SK-N-MC (cell line): ENCODE data around the gene PSMD14.

Experiments used
- DNase-seq: peaks from one replicate; pipeline ENCODE4 v3.0.0-alpha.2; 2011; ENCODE audit warnings: low read depth, low spot score
- H3K27ac ChIP-seq: fragments of 200-600 bp; sonication (generic); 2 replicates; pipeline ENCODE4 v1.5.1; 2016; ENCODE audit warnings: mixed run types
- H3K36me3 ChIP-seq: fragments of 200-600 bp; sonication (generic); 2 replicates; pipeline ENCODE4 v1.6.1; 2017; ENCODE audit warnings: antibody characterized with exemption, low read length, mixed read lengths; ENCODE audit not compliant: insufficient read depth
- H3K4me3 ChIP-seq: fragments of 200-600 bp; sonication (generic); 2 replicates; pipeline ENCODE4 v1.5.1; 2016
- H3K9ac ChIP-seq: fragments of 200-600 bp; sonication (generic); 2 replicates; pipeline ENCODE4 v1.8.0; 2017; ENCODE audit warnings: mixed run types, mixed read lengths; ENCODE audit not compliant: insufficient read length
- H3K9me3 ChIP-seq: fragments of 200-600 bp; sonication (generic); 2 replicates; pipeline ENCODE4 v1.6.1; 2017; ENCODE audit warnings: low read depth, mild to moderate bottlenecking, antibody characterized with exemption, low read length, moderate library complexity, mixed read lengths
- EZH2 ChIP-seq: fragments of 200-600 bp; sonication (generic); IDR thresholded peaks from one replicate; pipeline ENCODE4 v1.6.1; 2017; ENCODE audit warnings: antibody characterized with exemption
- FOXP2 ChIP-seq: optimal IDR thresholded peaks from 2 replicates; pipeline ENCODE3; 2011; ENCODE audit warnings: mild to moderate bottlenecking, moderate library complexity; ENCODE audit not compliant: insufficient read depth; ENCODE audit errors: extremely low read length, control extremely low read depth
- POLR2AphosphoS5 ChIP-seq: IDR thresholded peaks from 2 replicates; pipeline ENCODE4 v1.6.1; 2012; ENCODE audit warnings: mild to moderate bottlenecking, low read depth, low read length, borderline replicate concordance

PSMD14 gene

GRCh38 chr2:161283926-161284325, 24.3 kb upstream of the PSMD14 start:
- TF ChIP-seq POLR2AphosphoS5 (no peak), FOXP2 (no peak), EZH2 (no peak)
- Histone ChIP-seq H3K9me3 (no peaks in the 10 kb centered on the region), H3K36me3 (peaks cover 4% of the 10 kb centered on the region; the same call in 1 of the 2 replicates), H3K27ac (no peak overlapping the region), H3K9ac (no peak overlapping the region), H3K4me3 (no peak overlapping the region)
- no peak for DNase-seq

GRCh38 chr2:161303535-161304050, 4.6 kb upstream of the PSMD14 start:
- Histone ChIP-seq H3K27ac (no peak overlapping the region), H3K4me3 (no peak overlapping the region), H3K9ac (no peak overlapping the region), H3K36me3 (peaks cover 6% of the 10 kb centered on the region; the same call in 1 of the 2 replicates), H3K9me3 (no peaks in the 10 kb centered on the region)
- DNase-seq: no peak
- no peak for TF ChIP-seq POLR2AphosphoS5
- TF ChIP-seq FOXP2: no peak
- TF ChIP-seq EZH2: no peak

DNA sequence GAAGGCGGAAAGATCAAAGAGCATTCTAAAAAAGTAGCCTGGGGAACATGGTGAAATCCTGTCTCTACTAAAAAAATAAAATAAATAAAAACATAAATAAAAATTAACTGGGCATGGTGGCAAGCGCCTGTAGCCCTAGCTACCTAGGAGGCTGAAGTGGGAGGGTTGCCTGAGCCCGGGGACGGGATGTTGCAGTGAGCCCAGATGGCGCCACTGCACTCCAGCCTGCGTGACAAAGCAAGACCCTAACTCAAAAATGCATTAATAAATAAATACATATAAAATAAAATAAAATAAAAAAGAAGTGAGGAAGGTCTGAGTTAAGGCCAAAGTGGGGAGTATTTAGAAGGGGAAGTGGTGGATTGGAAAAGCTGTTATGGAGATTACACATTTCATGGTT, 1.3 kb upstream of the PSMD14 start:
- Histone ChIP-seq H3K9me3 (no peaks in the 10 kb centered on the region), H3K36me3 (peaks cover 21% of the 10 kb centered on the region), H3K27ac (no peak overlapping the region), H3K4me3 (peak overlapping the region; percentile 90), H3K9ac (no peak overlapping the region)
- DNase-seq: no peak
- TF ChIP-seq POLR2AphosphoS5 (no peak), EZH2 (no peak), FOXP2 (no peak)

DNA sequence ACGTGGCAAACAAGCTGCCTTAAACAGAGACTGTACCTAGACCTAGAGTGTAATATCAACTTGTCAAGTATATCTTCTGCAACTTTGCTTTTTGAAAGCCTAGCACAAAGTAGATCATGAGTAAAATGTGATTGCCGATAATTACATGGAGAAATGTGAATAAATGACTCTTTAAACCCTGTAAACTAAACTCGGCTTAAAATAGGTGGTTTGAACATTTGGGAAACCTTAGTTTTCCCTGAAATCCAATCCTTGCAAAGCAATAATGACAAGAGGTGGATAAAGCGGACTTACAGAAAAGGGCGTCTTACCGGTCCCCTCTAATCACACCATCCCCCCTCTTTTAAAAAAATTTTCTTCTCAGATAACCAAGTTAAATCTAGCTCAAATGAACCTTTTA, 549 bp upstream of the PSMD14 start:
- Histone ChIP-seq H3K9ac (peak overlapping the region; percentile 85), H3K36me3 (peaks cover 29% of the 10 kb centered on the region), H3K27ac (peak overlapping the region; percentile 88; the same call in 1 of the 2 replicates), H3K9me3 (no peaks in the 10 kb centered on the region), H3K4me3 (peak overlapping the region; percentile 90)
- TF ChIP-seq EZH2: no peak
- no peak for TF ChIP-seq FOXP2
- no peak for TF ChIP-seq POLR2AphosphoS5
- DNase-seq: no peak

GRCh38 chr2:161312996-161313395, 4.8 kb downstream of the PSMD14 start:
- H3K9me3 ChIP-seq: no peaks in the 10 kb centered on the region
- H3K9ac ChIP-seq: no peak overlapping the region
- no peak for TF ChIP-seq EZH2
- no peak for TF ChIP-seq POLR2AphosphoS5
- no peak for TF ChIP-seq FOXP2
- no peak for DNase-seq
- H3K36me3 ChIP-seq: peaks cover 51% of the 10 kb centered on the region
- no peak overlapping the region for H3K27ac ChIP-seq
- no peak overlapping the region for H3K4me3 ChIP-seq

GRCh38 chr2:161315380-161315779, 7.2 kb downstream of the PSMD14 start:
- DNase-seq: no peak
- Histone ChIP-seq H3K27ac (peak overlapping the region; percentile 33; the same call in 1 of the 2 replicates), H3K36me3 (peaks cover 67% of the 10 kb centered on the region), H3K9ac (no peak overlapping the region), H3K9me3 (no peaks in the 10 kb centered on the region), H3K4me3 (no peak overlapping the region)
- no peak for TF ChIP-seq POLR2AphosphoS5
- TF ChIP-seq EZH2: no peak
- no peak for TF ChIP-seq FOXP2

DNA sequence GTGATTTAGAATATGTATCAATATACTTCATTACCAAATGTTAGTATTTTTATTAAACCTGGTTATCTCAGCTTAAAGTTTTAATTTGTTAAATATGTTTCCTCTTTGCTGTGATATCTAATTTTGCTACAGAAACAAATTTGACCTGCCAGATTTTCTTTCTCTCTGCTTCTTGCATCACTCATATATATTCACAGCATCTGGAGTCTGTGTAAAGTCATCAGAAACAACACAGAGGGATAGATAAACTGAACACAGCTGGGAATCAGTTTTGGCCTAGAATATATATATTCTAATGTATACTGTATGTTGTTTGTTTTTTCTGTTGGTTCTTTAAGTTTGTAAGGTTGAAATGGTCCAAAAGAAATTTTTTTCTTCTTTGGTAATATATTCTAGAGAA, 8.5 kb downstream of the PSMD14 start:
- H3K4me3 ChIP-seq: no peak overlapping the region
- H3K9me3 ChIP-seq: no peaks in the 10 kb centered on the region
- TF ChIP-seq EZH2 (no peak), FOXP2 (no peak), POLR2AphosphoS5 (no peak)
- H3K27ac ChIP-seq: no peak overlapping the region
- no peak overlapping the region for H3K9ac ChIP-seq
- DNase-seq: no peak
- peaks cover 70% of the 10 kb centered on the region for H3K36me3 ChIP-seq

DNA sequence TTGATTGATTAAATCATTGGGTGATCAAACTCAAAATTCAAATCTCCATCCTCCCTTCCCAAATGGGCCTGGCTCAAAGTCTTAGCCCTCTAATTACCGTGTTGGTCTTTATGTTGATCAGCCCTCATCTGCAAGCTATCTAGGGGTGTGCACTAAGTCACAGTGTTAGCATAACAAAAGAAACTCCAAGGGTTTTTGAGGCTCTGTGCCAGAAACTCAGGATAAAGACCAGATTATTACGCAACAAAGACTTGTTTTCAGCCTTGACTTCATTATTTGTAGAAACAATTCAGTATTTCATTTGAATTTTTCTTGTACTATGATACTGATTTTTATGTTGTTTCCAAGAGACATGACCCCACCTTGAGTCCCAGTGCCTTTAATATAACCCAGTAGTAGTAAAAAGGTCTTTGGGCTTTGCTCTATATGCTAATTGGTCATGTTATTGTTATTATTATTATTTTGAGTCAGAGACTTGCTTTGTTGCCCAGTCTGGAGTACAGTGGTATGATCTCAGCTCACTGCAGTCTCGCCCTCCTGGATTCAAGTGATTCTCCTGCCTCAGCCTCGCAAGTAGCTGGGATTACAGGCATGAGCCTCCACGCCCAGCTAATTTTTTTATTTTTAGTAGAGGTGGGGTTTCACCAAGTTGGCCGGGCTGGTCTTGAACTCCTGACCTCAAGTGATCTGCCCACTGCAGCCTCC, 13.9 kb downstream of the PSMD14 start:
- DNase-seq: no peak
- no peaks in the 10 kb centered on the region for H3K9me3 ChIP-seq
- TF ChIP-seq FOXP2: no peak
- no peak for TF ChIP-seq EZH2
- no peak for TF ChIP-seq POLR2AphosphoS5
- no peak overlapping the region for H3K4me3 ChIP-seq
- no peak overlapping the region for H3K9ac ChIP-seq
- H3K27ac ChIP-seq: no peak overlapping the region
- peaks cover 91% of the 10 kb centered on the region for H3K36me3 ChIP-seq
